ENCODE results near the gene MRPL55. TPM values are rescaled to one million over a fixed set of nuclear protein-coding genes. Genes with fewer than 3 reads are reported as not detected.

Gene MRPL55
- total and polyA plus RNA-seq, 2 experiments from 2014 or later = 92.4 to 172 TPM

- TF ChIP-seq ZNF462 (CRISPR knock-in tag; IDR thresholded peaks at IDR 0.05) (no peak), REST (IDR thresholded peaks at IDR 0.05; ENCODE audit: unreplicated experiment) (no peak), STAT1 (IDR thresholded peaks at IDR 0.05; ENCODE audit: unreplicated experiment) (no peak)
Measured at GRCh38 chr1:228097333-228098081, 11.6 kb downstream of the MRPL55 start (continued).

Data from GM23338 (cell line).